ENCODE measurements around the gene NETO2. TPM values are rescaled to one million over a fixed set of nuclear protein-coding genes. Genes with fewer than 3 reads are reported as not detected.

NETO2 gene
- polyA plus RNA-seq, 1 experiment = 42.2 TPM

GRCh38 chr16:47045459-47045858 is 98.3 kb downstream of the NETO2 start:
- Histone ChIP-seq H3K27ac (ENCODE audit: low read depth, low read length) (no peak overlapping the region), H3K4me3 (ENCODE audit: low read depth, low read length) (no peak overlapping the region), H3K27me3 (ENCODE audit: control insufficient read depth, insufficient read depth, low read length) (peaks cover 8% of the 10 kb centered on the region), H3K9me3 (ENCODE audit: control insufficient read depth, insufficient read depth, low read length) (no peaks in the 10 kb centered on the region)
- no peak for TF ChIP-seq CTCF (IDR thresholded peaks at IDR 0.05; ENCODE audit: low read depth, low read length)
- DNase-seq (ENCODE audit: low read depth, low spot score) = no peak
- ChIA-PET POLR2A (no interaction called here), CTCF (interaction anchor here (0.6 kb wide), 1 partner anchor 97 kb away, joined by 3 read pairs; no protein-coding TSS in a partner anchor)

- CTCF ChIA-PET = no interaction called here
- POLR2A ChIA-PET = no interaction called here
- DNase-seq (ENCODE audit: low read depth, low spot score) = no peak
Observed at GRCh38 chr16:47045023-47045422, 98.7 kb downstream of the NETO2 start.

GRCh38 chr16:47043970-47044684 is 99.6 kb downstream of the NETO2 start:
- TF ChIP-seq CTCF (IDR thresholded peaks at IDR 0.05; ENCODE audit: low read depth, low read length) = no peak
- H3K27me3 ChIP-seq (ENCODE audit: control insufficient read depth, insufficient read depth, low read length) = peaks cover 9% of the 10 kb centered on the region
- H3K4me3 ChIP-seq (ENCODE audit: low read depth, low read length) = no peak overlapping the region
- ChIA-PET CTCF (no interaction called here), POLR2A (no interaction called here)
- H3K9me3 ChIP-seq (ENCODE audit: control insufficient read depth, insufficient read depth, low read length) = no peaks in the 10 kb centered on the region
- DNase-seq (ENCODE audit: low read depth, low spot score) = no peak
- H3K27ac ChIP-seq (ENCODE audit: low read depth, low read length) = no peak overlapping the region

More at GRCh38 chr16:47045023-47045422, 98.7 kb downstream of the NETO2 start:
- Histone ChIP-seq H3K27ac (ENCODE audit: low read depth, low read length) (no peak overlapping the region), H3K27me3 (ENCODE audit: control insufficient read depth, insufficient read depth, low read length) (peaks cover 8% of the 10 kb centered on the region), H3K4me3 (ENCODE audit: low read depth, low read length) (no peak overlapping the region), H3K9me3 (ENCODE audit: control insufficient read depth, insufficient read depth, low read length) (no peaks in the 10 kb centered on the region)
- no peak for TF ChIP-seq CTCF (IDR thresholded peaks at IDR 0.05; ENCODE audit: low read depth, low read length)

- Histone ChIP-seq H3K9me3 (ENCODE audit: control insufficient read depth, insufficient read depth, low read length) (no peaks in the 10 kb centered on the region), H3K4me3 (ENCODE audit: low read depth, low read length) (no peak overlapping the region), H3K27me3 (ENCODE audit: control insufficient read depth, insufficient read depth, low read length) (peaks cover 12% of the 10 kb centered on the region), H3K27ac (ENCODE audit: low read depth, low read length) (no peak overlapping the region)
- CTCF ChIA-PET = no interaction called here
- POLR2A ChIA-PET = no interaction called here
- no peak for TF ChIP-seq CTCF (IDR thresholded peaks at IDR 0.05; ENCODE audit: low read depth, low read length)
- DNase-seq (ENCODE audit: low read depth, low spot score) = no peak
Observed at GRCh38 chr16:47043200-47043599, 100.5 kb downstream of the NETO2 start.

GRCh38 chr16:47037746-47038458 is 105.8 kb downstream of the NETO2 start:
- H3K27ac ChIP-seq (ENCODE audit: low read depth, low read length) = no peak overlapping the region
- POLR2A ChIA-PET = interaction anchor here (1.0 kb wide), 2 partner anchors 106 to 1127 kb away, joined by 3 to 4 read pairs; partner anchors contain the start of gene NETO2

More at GRCh38 chr16:47037746-47038458, 105.8 kb downstream of the NETO2 start:
- TF ChIP-seq CTCF (IDR thresholded peaks at IDR 0.05; ENCODE audit: low read depth, low read length) = peak; percentile 88
- CTCF ChIA-PET = interaction anchor here (0.6 to 4.2 kb wide), 47 partner anchors 9 to 1593 kb away, joined by 3 to 39 read pairs (median 4); partner anchors contain the start of genes DNAJA2 and NETO2
- H3K27me3 ChIP-seq (ENCODE audit: control insufficient read depth, insufficient read depth, low read length) = peaks cover 11% of the 10 kb centered on the region
- no peaks in the 10 kb centered on the region; the same call in 1 of the 2 replicates for H3K9me3 ChIP-seq (ENCODE audit: control insufficient read depth, insufficient read depth, low read length)
- peak overlapping the region; percentile 66 for H3K4me3 ChIP-seq (ENCODE audit: low read depth, low read length)
- DNase-seq (ENCODE audit: low read depth, low spot score) = peak; percentile 44
